ENCODE results near the gene CDSN. TPM values are rescaled to one million over a fixed set of nuclear protein-coding genes. Genes with fewer than 3 reads are reported as not detected.

CDSN gene
- total RNA-seq, 4 donors from 2014 or later: not detected

DNA sequence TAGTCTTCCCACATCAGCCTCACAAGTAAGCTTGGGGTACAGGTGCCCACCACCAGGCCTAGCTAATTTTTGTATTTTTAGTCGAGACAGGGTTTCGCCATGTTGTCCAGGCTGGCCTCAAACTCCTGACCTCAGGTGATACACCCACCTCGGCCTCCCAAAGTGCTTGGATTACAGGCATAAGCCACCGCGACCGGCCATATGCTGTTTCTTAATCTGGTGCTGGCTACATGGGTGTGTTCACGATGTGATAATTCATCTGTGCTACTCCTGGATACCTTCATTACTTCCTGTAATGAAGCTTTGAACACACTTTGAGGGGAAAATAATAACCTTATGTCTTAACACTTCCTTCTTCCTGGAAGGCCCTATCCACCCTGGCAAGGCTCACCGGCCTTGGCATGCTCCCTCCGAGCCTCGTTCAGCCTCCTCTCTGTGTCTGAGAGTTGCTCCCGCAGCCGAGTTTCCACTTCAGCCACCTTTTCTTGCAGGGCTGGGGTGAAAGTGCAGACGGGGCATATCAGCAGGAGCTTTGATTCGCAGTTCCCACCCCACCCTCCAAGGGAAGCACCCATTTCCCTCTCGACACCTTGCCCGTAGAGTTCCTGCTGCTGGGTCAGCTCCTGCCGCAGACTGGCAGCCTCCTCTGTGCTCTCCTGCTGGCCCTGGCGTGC is 24.2 kb upstream of the CDSN start:
- 90% methylated on average over 14 of the region's 18 CpGs for WGBS
- no peak overlapping the region for H3K27ac ChIP-seq (replicated peaks in 1 of 4)
- intact Hi-C loops (cut with DNase I): no loop called here

DNA sequence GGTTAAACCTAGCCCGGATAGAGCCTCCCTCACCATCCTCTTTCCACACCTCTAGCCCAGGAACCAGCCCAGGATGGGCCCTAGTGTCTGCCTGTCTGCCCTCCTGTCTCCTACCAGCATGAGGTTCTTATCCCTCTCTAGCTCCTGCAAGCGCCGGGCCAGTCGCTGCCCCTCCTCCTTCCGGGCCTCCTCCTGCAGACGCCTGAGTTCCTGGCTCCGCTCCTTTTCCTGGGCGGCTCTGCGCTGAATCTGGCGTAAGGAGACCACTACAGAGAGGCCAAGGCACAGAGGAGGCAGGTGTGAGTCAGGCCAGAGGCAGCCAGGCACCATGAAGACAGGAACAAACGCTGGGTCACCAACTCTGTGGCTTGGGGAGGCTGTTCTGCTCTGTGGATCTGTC is 22.9 kb upstream of the CDSN start:
- Histone ChIP-seq H3K4me3 (no peak overlapping the region), H3K9me3 (no peaks in the 10 kb centered on the region), H3K4me1 (peaks cover 6 to 24% (median 21%) of the 10 kb centered on the region in 4 donors), H3K27me3 (peaks cover 0 to 4% (median 0%) of the 10 kb centered on the region in 4 donors), H3K36me3 (peaks cover 0 to 38% (median 23%) of the 10 kb centered on the region in 4 donors), H3K27ac (replicated peaks in 1 of 4) (peak overlapping the region in 2 of 4 donors; percentile 30 to 48)
- TF ChIP-seq POLR2AphosphoS5 (IDR thresholded peaks at IDR 0.05) (peak in 1 of 2 donors; percentile 33), EP300 (IDR thresholded peaks at IDR 0.05) (no peak), POLR2A (IDR thresholded peaks at IDR 0.05; ENCODE audit: low read depth) (no peak)
- TF ChIP-seq, protein P1, sequence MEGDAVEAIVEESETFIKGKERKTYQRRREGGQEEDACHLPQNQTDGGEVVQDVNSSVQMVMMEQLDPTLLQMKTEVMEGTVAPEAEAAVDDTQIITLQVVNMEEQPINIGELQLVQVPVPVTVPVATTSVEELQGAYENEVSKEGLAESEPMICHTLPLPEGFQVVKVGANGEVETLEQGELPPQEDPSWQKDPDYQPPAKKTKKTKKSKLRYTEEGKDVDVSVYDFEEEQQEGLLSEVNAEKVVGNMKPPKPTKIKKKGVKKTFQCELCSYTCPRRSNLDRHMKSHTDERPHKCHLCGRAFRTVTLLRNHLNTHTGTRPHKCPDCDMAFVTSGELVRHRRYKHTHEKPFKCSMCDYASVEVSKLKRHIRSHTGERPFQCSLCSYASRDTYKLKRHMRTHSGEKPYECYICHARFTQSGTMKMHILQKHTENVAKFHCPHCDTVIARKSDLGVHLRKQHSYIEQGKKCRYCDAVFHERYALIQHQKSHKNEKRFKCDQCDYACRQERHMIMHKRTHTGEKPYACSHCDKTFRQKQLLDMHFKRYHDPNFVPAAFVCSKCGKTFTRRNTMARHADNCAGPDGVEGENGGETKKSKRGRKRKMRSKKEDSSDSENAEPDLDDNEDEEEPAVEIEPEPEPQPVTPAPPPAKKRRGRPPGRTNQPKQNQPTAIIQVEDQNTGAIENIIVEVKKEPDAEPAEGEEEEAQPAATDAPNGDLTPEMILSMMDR (IDR thresholded peaks at IDR 0.05): no peak
- intact Hi-C loops (cut with DNase I): no loop called here
- 30% methylated on average over 2 of the region's 11 CpGs for WGBS
- DNase-seq (ENCODE audit: extremely low spot score): no peak

More for the DNA sequence above, 24.2 kb upstream of the CDSN start:
- no peak overlapping the region for H3K4me3 ChIP-seq
- H3K36me3 ChIP-seq: peaks cover 0 to 47% (median 28%) of the 10 kb centered on the region in 4 donors
- no peak for DNase-seq (ENCODE audit: extremely low spot score)
- no peaks in the 10 kb centered on the region for H3K27me3 ChIP-seq
- no peaks in the 10 kb centered on the region for H3K9me3 ChIP-seq
- H3K4me1 ChIP-seq: peaks cover 6 to 21% (median 18%) of the 10 kb centered on the region in 4 donors
- TF ChIP-seq POLR2A (IDR thresholded peaks at IDR 0.05; ENCODE audit: low read depth) (no peak), POLR2AphosphoS5 (IDR thresholded peaks at IDR 0.05) (no peak), EP300 (IDR thresholded peaks at IDR 0.05) (no peak)
- TF ChIP-seq, protein P1 (IDR thresholded peaks at IDR 0.05): no peak

DNA sequence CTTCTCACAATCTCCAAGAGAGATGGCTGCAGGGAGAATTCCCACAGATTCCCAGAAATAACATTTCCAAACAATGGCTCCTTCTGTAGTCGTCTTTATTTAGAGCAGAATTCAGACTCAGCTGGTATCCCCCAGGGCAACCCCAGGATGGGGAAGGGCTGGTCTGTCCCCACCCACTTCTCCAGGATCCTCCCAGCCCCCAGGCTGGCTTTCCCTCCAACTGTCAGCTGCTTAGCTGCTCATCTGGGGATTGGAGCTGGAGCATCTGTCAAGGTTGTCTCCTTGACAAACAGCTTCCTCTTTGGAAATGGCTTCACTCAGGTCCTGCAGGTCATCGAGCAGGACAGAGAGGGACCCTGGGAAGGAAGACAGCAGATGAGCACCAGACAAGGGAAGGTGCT is 22.1 kb upstream of the CDSN start:
- peaks cover 0 to 7% (median 0%) of the 10 kb centered on the region in 4 donors for H3K27me3 ChIP-seq
- H3K9me3 ChIP-seq: no peaks in the 10 kb centered on the region
- 39% methylated on average over 2 of the region's 2 CpGs for WGBS
- intact Hi-C loops (cut with DNase I): no loop called here
- H3K27ac ChIP-seq (replicated peaks in 1 of 4): peak overlapping the region in 2 of 4 donors; percentile 30 to 48
- TF ChIP-seq EP300 (IDR thresholded peaks at IDR 0.05) (no peak), POLR2AphosphoS5 (IDR thresholded peaks at IDR 0.05) (no peak), POLR2A (IDR thresholded peaks at IDR 0.05; ENCODE audit: low read depth) (no peak)
- TF ChIP-seq, protein P1 (IDR thresholded peaks at IDR 0.05): no peak
- peaks cover 13 to 30% (median 28%) of the 10 kb centered on the region in 4 donors for H3K4me1 ChIP-seq
- no peak for DNase-seq (ENCODE audit: extremely low spot score)
- no peak overlapping the region for H3K4me3 ChIP-seq
- peaks cover 0 to 36% (median 22%) of the 10 kb centered on the region in 4 donors for H3K36me3 ChIP-seq

DNA sequence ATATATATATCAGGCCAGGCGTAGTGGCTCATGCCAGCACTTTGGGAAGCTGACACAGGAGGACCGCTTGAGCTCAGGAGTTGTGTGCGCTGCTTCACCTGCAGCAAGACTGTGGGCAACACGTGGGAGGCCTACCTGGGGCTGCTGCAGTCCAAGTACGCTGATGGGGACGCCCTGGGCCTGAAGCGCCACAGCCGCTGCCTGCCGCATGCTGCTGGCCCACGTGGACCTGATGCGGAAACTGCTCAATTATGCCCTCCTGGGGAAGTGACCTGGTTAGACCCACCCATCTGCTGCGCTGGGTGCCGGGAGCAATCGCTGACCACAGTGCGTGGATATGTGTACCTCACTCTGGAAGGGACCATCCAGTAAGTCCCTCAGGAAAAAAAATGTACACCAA is 20.4 kb upstream of the CDSN start:
- WGBS: 94% methylated on average over 8 of the region's 15 CpGs
- no peak overlapping the region for H3K27ac ChIP-seq (replicated peaks in 1 of 4)
- peaks cover 13 to 33% (median 32%) of the 10 kb centered on the region in 4 donors for H3K4me1 ChIP-seq
- H3K9me3 ChIP-seq: no peaks in the 10 kb centered on the region
- TF ChIP-seq, protein P1 (IDR thresholded peaks at IDR 0.05): no peak
- no peak for TF ChIP-seq POLR2AphosphoS5 (IDR thresholded peaks at IDR 0.05)
- TF ChIP-seq POLR2A (IDR thresholded peaks at IDR 0.05; ENCODE audit: low read depth): no peak
- TF ChIP-seq EP300 (IDR thresholded peaks at IDR 0.05): no peak
- intact Hi-C loops (cut with DNase I): no loop called here
- peaks cover 0 to 7% (median 0%) of the 10 kb centered on the region in 4 donors for H3K27me3 ChIP-seq
- no peak for DNase-seq (ENCODE audit: extremely low spot score)
- no peak overlapping the region for H3K4me3 ChIP-seq
- H3K36me3 ChIP-seq: peaks cover 0 to 30% (median 19%) of the 10 kb centered on the region in 4 donors

All from esophagus muscularis mucosa (tissue), 4 donors.